IMR-90 (cell line): ENCODE results near the gene YPEL4. TPM values are rescaled to one million over a fixed set of nuclear protein-coding genes. Genes with fewer than 3 reads are reported as not detected.

ENCODE experiments used
- ATAC-seq: fragments of 200-7000 bp; cut with Tn5 transposase; 2 replicates; pipeline ENCODE4 v1.9.1; 2020; ENCODE audit warnings: low read depth, mild to moderate bottlenecking, moderate library complexity
- BruUV-seq: library from RNA; stranded (reverse); fragments of 400-500 nt; replicated peaks from 2 replicates; lab custom pipeline; 2021; lab: Mats Ljungman, UMichigan
- CTCF ChIA-PET: fragments of 300-600 bp; formaldehyde crosslinking; extraction: SDS; loops from one replicate; lab custom pipeline; 2021; ENCODE audit warnings: antibody characterized with exemption; lab: Yijun Ruan, JAX
- POLR2A ChIA-PET: fragments of 300-600 bp; sonication (Branson Sonifier 250); formaldehyde crosslinking; loops from one replicate; lab custom pipeline; 2022; ENCODE audit warnings: antibody characterized with exemption; ENCODE audit not compliant: unreplicated experiment; lab: Charles Lee
- DNase-seq: peaks from one replicate; pipeline ENCODE4 v3.0.0; 2013
- H2AFZ ChIP-seq: replicated peaks from 2 replicates; pipeline ENCODE3; 2013; ENCODE audit warnings: low read length, mild to moderate bottlenecking; ENCODE audit not compliant: poor library complexity
- H2AK5ac ChIP-seq: 2 replicates; pipeline ENCODE4 v1.6.1; 2013; ENCODE audit warnings: low read depth, low read length, inconsistent platforms
- H2AK9ac ChIP-seq: replicated peaks from 2 replicates; pipeline ENCODE3; 2013; ENCODE audit warnings: mild to moderate bottlenecking, low read depth, low read length, moderate library complexity; ENCODE audit not compliant: poor library complexity
- H2BK120ac ChIP-seq: 2 replicates; pipeline ENCODE4 v1.6.1; 2013; ENCODE audit warnings: low read depth, low read length, inconsistent platforms
- H2BK15ac ChIP-seq: 3 replicates; pipeline ENCODE4 v1.6.1; 2013; ENCODE audit warnings: low read depth, low read length, inconsistent platforms
- H2BK20ac ChIP-seq: 2 replicates; pipeline ENCODE4 v1.6.1; 2013; ENCODE audit warnings: low read depth, mild to moderate bottlenecking, inconsistent platforms, low read length, moderate library complexity
- H2BK5ac ChIP-seq: 2 replicates; pipeline ENCODE4 v1.6.1; 2013; ENCODE audit warnings: mild to moderate bottlenecking, low read depth, low read length, inconsistent platforms; ENCODE audit not compliant: poor library complexity, severe bottlenecking
- H3K14ac ChIP-seq: replicated peaks from 2 replicates; pipeline ENCODE4 v1.6.1; 2013; ENCODE audit warnings: low read depth, low read length, inconsistent platforms
- H3K18ac ChIP-seq: 2 replicates; pipeline ENCODE4 v1.6.1; 2013; ENCODE audit warnings: low read depth, low read length, control low read depth
- H3K23ac ChIP-seq: 2 replicates; pipeline ENCODE4 v1.6.1; 2013; ENCODE audit warnings: low read depth, low read length, inconsistent platforms
- H3K27ac ChIP-seq: 2 replicates; pipeline ENCODE4 v1.5.1; 2013; ENCODE audit warnings: mild to moderate bottlenecking, control low read depth, low read length; ENCODE audit not compliant: insufficient read depth
- H3K27me3 ChIP-seq: 2 replicates; pipeline ENCODE4 v1.6.1; 2013; ENCODE audit warnings: low read length; ENCODE audit not compliant: control insufficient read depth, insufficient read depth
- H3K36me3 ChIP-seq: 2 replicates; pipeline ENCODE4 v1.6.1; 2013; ENCODE audit warnings: low read length, mixed read lengths; ENCODE audit not compliant: control insufficient read depth, insufficient read depth
- H3K4ac ChIP-seq: 2 replicates; pipeline ENCODE4 v1.6.1; 2013; ENCODE audit warnings: low read depth, low read length, inconsistent platforms
- H3K4me1 ChIP-seq: 2 replicates; pipeline ENCODE4 v1.6.1; 2013; ENCODE audit warnings: low read length, mixed read lengths; ENCODE audit not compliant: control insufficient read depth, insufficient read depth
- H3K4me2 ChIP-seq: 2 replicates; pipeline ENCODE4 v1.6.1; 2013; ENCODE audit warnings: low read depth, mild to moderate bottlenecking, control low read depth, low read length, moderate library complexity
- H3K4me3 ChIP-seq: 2 replicates; pipeline ENCODE4 v1.5.1; 2013; ENCODE audit warnings: low read depth, mild to moderate bottlenecking, control low read depth, low read length, moderate library complexity; ENCODE audit not compliant: insufficient read depth
- H3K56ac ChIP-seq: 2 replicates; pipeline ENCODE4 v1.6.1; 2013; ENCODE audit warnings: low read length, inconsistent platforms; ENCODE audit not compliant: insufficient read depth; ENCODE audit errors: extremely low read depth
- H3K79me1 ChIP-seq, 2 experiments: 2 replicates each; pipeline ENCODE4 v1.6.1; 2013; ENCODE audit warnings: low read length in 2 of 2, inconsistent platforms in 1 of 2, low read depth in 1 of 2
- H3K9ac ChIP-seq: 2 replicates; pipeline ENCODE4 v1.6.1; 2013; ENCODE audit warnings: low read depth, low read length, control low read depth
- H3K9me1 ChIP-seq: 2 replicates; pipeline ENCODE4 v1.6.1; 2013; ENCODE audit warnings: low read length, inconsistent platforms; ENCODE audit not compliant: insufficient read depth
- H3K9me3 ChIP-seq: 2 replicates; pipeline ENCODE4 v1.6.1; 2013; ENCODE audit warnings: low read length; ENCODE audit not compliant: control insufficient read depth, insufficient read depth
- H4K20me1 ChIP-seq: 2 replicates; pipeline ENCODE4 v1.6.1; 2013; ENCODE audit warnings: low read length, inconsistent platforms; ENCODE audit not compliant: insufficient read depth
- H4K5ac ChIP-seq: 2 replicates; pipeline ENCODE4 v1.6.1; 2013; ENCODE audit warnings: mild to moderate bottlenecking, low read depth, low read length, control low read depth
- H4K8ac ChIP-seq, 2 experiments: 2 replicates each; pipeline ENCODE4 v1.6.1; 2013; ENCODE audit warnings: low read depth in 2 of 2, low read length in 2 of 2, control low read depth in 1 of 2, inconsistent platforms in 1 of 2
- H4K91ac ChIP-seq: 2 replicates; pipeline ENCODE4 v1.6.1; 2013; ENCODE audit warnings: low read depth, low read length, inconsistent platforms; ENCODE audit not compliant: insufficient read depth
- BHLHE40 ChIP-seq: fragments of 150-350 bp; IDR thresholded peaks from 2 replicates; pipeline ENCODE4 v1.6.1; 2016; ENCODE audit warnings: mild to moderate bottlenecking, low read depth, low read length
- CEBPB ChIP-seq: IDR thresholded peaks from 2 replicates; pipeline ENCODE4 v1.6.1; 2012; ENCODE audit warnings: low read depth, low read length, improper control_type of control experiment
- MAZ ChIP-seq: IDR thresholded peaks from 2 replicates; pipeline ENCODE4 v1.6.1; 2012; ENCODE audit warnings: low read depth, mild to moderate bottlenecking, low read length, improper control_type of control experiment, moderate library complexity, borderline replicate concordance
- MXI1 ChIP-seq: IDR thresholded peaks from 2 replicates; pipeline ENCODE4 v1.6.1; 2012; ENCODE audit warnings: low read depth, mild to moderate bottlenecking, low read length, moderate library complexity, borderline replicate concordance
- POLR2A ChIP-seq: IDR thresholded peaks from 2 replicates; pipeline ENCODE4 v1.6.1; 2012; ENCODE audit warnings: mild to moderate bottlenecking, low read depth, low read length
- SMC3 ChIP-seq: fragments of 150-350 bp; IDR thresholded peaks from 2 replicates; pipeline ENCODE4 v1.6.1; 2016; ENCODE audit warnings: low read depth, mild to moderate bottlenecking, antibody characterized with exemption, low read length, moderate library complexity
- WGBS, 2 experiments: methylation state at CpG; one replicate each; pipeline versions ENCODE4 v1.1.5 to v1.1.7; 2013; ENCODE audit warnings: missing lambda C conversion rate in 2 of 2; ENCODE audit not compliant: insufficient read length in 1 of 2; ENCODE audit errors: extremely low coverage in 2 of 2; 5-methylcytosine and 5-hydroxymethylcytosine counted together
- dilution Hi-C: fragments of 300-500 bp; cut with HindIII; formaldehyde crosslinking; loops from one replicate; pipeline ENCODE4 v1.14.3; 2018; ENCODE audit warnings: low sequenced_read_pairs; ENCODE audit not compliant: unreplicated experiment
- in situ Hi-C: fragments of 300-500 bp; cut with MboI; formaldehyde crosslinking; loops from 3 replicates; pipeline ENCODE4 v1.14.3; 2019; ENCODE audit warnings: low sequenced_read_pairs, inconsistent platforms, mixed read lengths
- intact Hi-C: fragments of 100-400 bp; cut with micrococcal nuclease; formaldehyde crosslinking; loops from 2 replicates; pipeline ENCODE4 v1.10.0; 2022
- polyA plus RNA-seq, 3 experiments: library from polyadenylated mRNA; depleted of rRNA; stranded (reverse); fragments of >200 nt; gene quantifications; 2 replicates each; pipeline ENCODE4 v1.2.3, GENCODE V29; 2012; ENCODE audit warnings: low replicate concordance in 1 of 3
- total RNA-seq: library from RNA; depleted of rRNA; stranded (reverse); fragments of >200 nt; gene quantifications from 2 replicates; pipeline ENCODE4 v1.2.3, GENCODE V29; 2012
- TF ChIP-seq, protein P1 (sequence below): fragments of 150-350 bp; IDR thresholded peaks from 2 replicates; pipeline ENCODE4 v1.6.1; 2017; ENCODE audit warnings: mild to moderate bottlenecking, antibody characterized with exemption, low read length, low read depth

Gene YPEL4
- total and polyA plus RNA-seq, 2 of the 4 experiments (the other 2 are of a cell fraction): 0.18 to 0.79 TPM

DNA sequence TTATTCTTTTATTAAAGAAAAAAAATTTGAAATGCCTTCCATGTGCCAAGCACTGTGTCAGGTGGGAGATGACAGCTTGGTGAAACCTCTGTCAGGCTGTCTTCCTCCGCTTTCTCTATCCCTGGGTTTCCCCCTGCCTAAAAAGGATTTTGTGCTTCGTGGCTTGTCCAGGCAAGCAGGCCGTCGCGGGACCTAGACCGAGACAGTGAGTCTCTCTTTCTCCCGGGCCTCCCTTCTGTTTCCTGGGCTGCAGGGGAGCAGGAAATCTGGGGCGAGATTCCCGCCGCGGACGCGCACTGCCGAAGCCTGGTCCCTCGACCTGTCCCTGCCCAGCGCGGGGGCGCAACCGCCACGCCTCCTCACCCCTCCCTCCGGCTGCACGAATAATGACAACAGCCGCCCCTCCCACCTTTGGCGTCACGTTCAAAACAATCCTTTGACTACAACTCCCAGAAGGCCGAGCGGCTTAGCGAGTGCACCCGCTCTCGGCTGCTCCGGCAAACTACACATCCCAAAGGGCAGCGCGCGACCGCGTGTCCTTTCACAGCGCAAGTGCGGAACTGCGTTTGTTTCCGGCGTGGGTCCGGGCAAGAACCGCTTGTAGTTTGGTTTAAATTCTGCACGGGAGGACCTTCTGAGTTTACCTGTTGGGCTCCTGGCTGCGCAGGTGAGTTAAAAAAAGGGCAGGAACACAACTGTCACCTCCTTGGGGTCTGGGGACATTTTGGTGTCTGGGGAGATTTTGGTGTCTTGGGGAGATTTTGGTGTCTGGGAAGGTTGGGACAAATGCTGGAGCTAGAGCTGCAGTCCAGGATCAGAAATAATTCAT lies 7.7 kb upstream of the YPEL4 start, which contains the start of gene CLP1:
TSS of gene CLP1 (plus strand) at position 569 of the 829 bp plus-strand sequence. CDS start 1,715 bp downstream, outside the sequence.
- H2AK5ac ChIP-seq: peak within 1 kb of the TSS; percentile 59
- H2AK9ac ChIP-seq: peak within 1 kb of the TSS; percentile 47
- POLR2A ChIA-PET: no interaction called here
- H2AFZ ChIP-seq: peak within 1 kb of the TSS; percentile 95
- H3K79me1 ChIP-seq: peaks cover 11 to 21% of the 10 kb centered on the region in 2 experiments
- H3K27ac ChIP-seq: peak within 1 kb of the TSS; percentile 80
- peak within 1 kb of the TSS; percentile 77 for H3K4ac ChIP-seq
- H3K4me3 ChIP-seq: peak within 1 kb of the TSS; percentile 73
- no peaks in the 10 kb centered on the region for H3K9me3 ChIP-seq
- ATAC-seq (peak; percentile 98), DNase-seq (peak; percentile 99)
- no peaks in the 10 kb centered on the region for H3K4me1 ChIP-seq
- H3K27me3 ChIP-seq: no peaks in the 10 kb centered on the region
- H4K20me1 ChIP-seq: no peaks in the 10 kb centered on the region; the same call in 1 of the 2 replicates
- peak within 1 kb of the TSS; percentile 79 to 97 for H4K8ac ChIP-seq
- in situ Hi-C loops (no loop called here), intact Hi-C loops (no loop called here), dilution Hi-C loops (no loop called here)
- peak within 1 kb of the TSS; percentile 91 for H3K4me2 ChIP-seq
- H2BK20ac ChIP-seq: no peak within 1 kb of the TSS
- peak within 1 kb of the TSS; percentile 46 for H3K18ac ChIP-seq
- WGBS, 2 experiments: 0% methylated on average over 17 of the region's 45 CpGs; no CpG with 5 or more reads in 1 of the 2 experiments
- H2BK15ac ChIP-seq: no peak within 1 kb of the TSS
- peak within 1 kb of the TSS; percentile 77 for H3K14ac ChIP-seq
- peak within 1 kb of the TSS; percentile 82 for H3K56ac ChIP-seq
- CTCF ChIA-PET: no interaction called here
- H2BK5ac ChIP-seq: peak within 1 kb of the TSS; percentile 83
- TF ChIP-seq POLR2A (peak; percentile 96), SMC3 (no peak), MXI1 (peak; percentile 97), CEBPB (no peak), MAZ (peak; percentile 93; the same call in 1 of the 2 replicates), BHLHE40 (peak; percentile 62)
- TF ChIP-seq, protein P1, sequence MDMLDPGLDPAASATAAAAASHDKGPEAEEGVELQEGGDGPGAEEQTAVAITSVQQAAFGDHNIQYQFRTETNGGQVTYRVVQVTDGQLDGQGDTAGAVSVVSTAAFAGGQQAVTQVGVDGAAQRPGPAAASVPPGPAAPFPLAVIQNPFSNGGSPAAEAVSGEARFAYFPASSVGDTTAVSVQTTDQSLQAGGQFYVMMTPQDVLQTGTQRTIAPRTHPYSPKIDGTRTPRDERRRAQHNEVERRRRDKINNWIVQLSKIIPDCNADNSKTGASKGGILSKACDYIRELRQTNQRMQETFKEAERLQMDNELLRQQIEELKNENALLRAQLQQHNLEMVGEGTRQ: peak; percentile 82
- peak within 1 kb of the TSS; percentile 84 for H3K9ac ChIP-seq
- peaks cover 15% of the 10 kb centered on the region for H3K36me3 ChIP-seq
- peak within 1 kb of the TSS; percentile 18; the same call in 1 of the 2 replicates for H2BK120ac ChIP-seq
- H4K5ac ChIP-seq: peak within 1 kb of the TSS; percentile 70
- no peaks in the 10 kb centered on the region for H3K9me1 ChIP-seq
- no TSS peak for BruUV-seq
- H4K91ac ChIP-seq: peak within 1 kb of the TSS; percentile 72
- peak within 1 kb of the TSS; percentile 68 for H3K23ac ChIP-seq
